IMR-90 (cell line): ENCODE results near the gene CSRNP3. TPM values are rescaled to one million over a fixed set of nuclear protein-coding genes. Genes with fewer than 3 reads are reported as not detected.

Source experiments
- ATAC-seq: fragments of 200-7000 bp; cut with Tn5 transposase; 2 replicates; pipeline ENCODE4 v1.9.1; 2020; ENCODE audit warnings: low read depth, mild to moderate bottlenecking, moderate library complexity
- BruUV-seq: library from RNA; stranded (reverse); fragments of 400-500 nt; replicated peaks from 2 replicates; lab custom pipeline; 2021; lab: Mats Ljungman, UMichigan
- CTCF ChIA-PET: fragments of 300-600 bp; formaldehyde crosslinking; extraction: SDS; loops from one replicate; lab custom pipeline; 2021; ENCODE audit warnings: antibody characterized with exemption; lab: Yijun Ruan, JAX
- POLR2A ChIA-PET: fragments of 300-600 bp; sonication (Branson Sonifier 250); formaldehyde crosslinking; loops from one replicate; lab custom pipeline; 2022; ENCODE audit warnings: antibody characterized with exemption; ENCODE audit not compliant: unreplicated experiment; lab: Charles Lee
- DNase-seq: peaks from one replicate; pipeline ENCODE4 v3.0.0; 2013
- H2AFZ ChIP-seq: replicated peaks from 2 replicates; pipeline ENCODE3; 2013; ENCODE audit warnings: low read length, mild to moderate bottlenecking; ENCODE audit not compliant: poor library complexity
- H2AK5ac ChIP-seq: 2 replicates; pipeline ENCODE4 v1.6.1; 2013; ENCODE audit warnings: low read depth, low read length, inconsistent platforms
- H2AK9ac ChIP-seq: replicated peaks from 2 replicates; pipeline ENCODE3; 2013; ENCODE audit warnings: mild to moderate bottlenecking, low read depth, low read length, moderate library complexity; ENCODE audit not compliant: poor library complexity
- H2BK120ac ChIP-seq: 2 replicates; pipeline ENCODE4 v1.6.1; 2013; ENCODE audit warnings: low read depth, low read length, inconsistent platforms
- H2BK15ac ChIP-seq: 3 replicates; pipeline ENCODE4 v1.6.1; 2013; ENCODE audit warnings: low read depth, low read length, inconsistent platforms
- H2BK20ac ChIP-seq: 2 replicates; pipeline ENCODE4 v1.6.1; 2013; ENCODE audit warnings: low read depth, mild to moderate bottlenecking, inconsistent platforms, low read length, moderate library complexity
- H2BK5ac ChIP-seq: 2 replicates; pipeline ENCODE4 v1.6.1; 2013; ENCODE audit warnings: mild to moderate bottlenecking, low read depth, low read length, inconsistent platforms; ENCODE audit not compliant: poor library complexity, severe bottlenecking
- H3K14ac ChIP-seq: replicated peaks from 2 replicates; pipeline ENCODE4 v1.6.1; 2013; ENCODE audit warnings: low read depth, low read length, inconsistent platforms
- H3K18ac ChIP-seq: 2 replicates; pipeline ENCODE4 v1.6.1; 2013; ENCODE audit warnings: low read depth, low read length, control low read depth
- H3K23ac ChIP-seq: 2 replicates; pipeline ENCODE4 v1.6.1; 2013; ENCODE audit warnings: low read depth, low read length, inconsistent platforms
- H3K27ac ChIP-seq: 2 replicates; pipeline ENCODE4 v1.5.1; 2013; ENCODE audit warnings: mild to moderate bottlenecking, control low read depth, low read length; ENCODE audit not compliant: insufficient read depth
- H3K27me3 ChIP-seq: 2 replicates; pipeline ENCODE4 v1.6.1; 2013; ENCODE audit warnings: low read length; ENCODE audit not compliant: control insufficient read depth, insufficient read depth
- H3K36me3 ChIP-seq: 2 replicates; pipeline ENCODE4 v1.6.1; 2013; ENCODE audit warnings: low read length, mixed read lengths; ENCODE audit not compliant: control insufficient read depth, insufficient read depth
- H3K4ac ChIP-seq: 2 replicates; pipeline ENCODE4 v1.6.1; 2013; ENCODE audit warnings: low read depth, low read length, inconsistent platforms
- H3K4me1 ChIP-seq: 2 replicates; pipeline ENCODE4 v1.6.1; 2013; ENCODE audit warnings: low read length, mixed read lengths; ENCODE audit not compliant: control insufficient read depth, insufficient read depth
- H3K4me2 ChIP-seq: 2 replicates; pipeline ENCODE4 v1.6.1; 2013; ENCODE audit warnings: low read depth, mild to moderate bottlenecking, control low read depth, low read length, moderate library complexity
- H3K4me3 ChIP-seq: 2 replicates; pipeline ENCODE4 v1.5.1; 2013; ENCODE audit warnings: low read depth, mild to moderate bottlenecking, control low read depth, low read length, moderate library complexity; ENCODE audit not compliant: insufficient read depth
- H3K56ac ChIP-seq: 2 replicates; pipeline ENCODE4 v1.6.1; 2013; ENCODE audit warnings: low read length, inconsistent platforms; ENCODE audit not compliant: insufficient read depth; ENCODE audit errors: extremely low read depth
- H3K79me1 ChIP-seq, 2 experiments: 2 replicates each; pipeline ENCODE4 v1.6.1; 2013; ENCODE audit warnings: low read length in 2 of 2, inconsistent platforms in 1 of 2, low read depth in 1 of 2
- H3K9ac ChIP-seq: 2 replicates; pipeline ENCODE4 v1.6.1; 2013; ENCODE audit warnings: low read depth, low read length, control low read depth
- H3K9me1 ChIP-seq: 2 replicates; pipeline ENCODE4 v1.6.1; 2013; ENCODE audit warnings: low read length, inconsistent platforms; ENCODE audit not compliant: insufficient read depth
- H3K9me3 ChIP-seq: 2 replicates; pipeline ENCODE4 v1.6.1; 2013; ENCODE audit warnings: low read length; ENCODE audit not compliant: control insufficient read depth, insufficient read depth
- H4K20me1 ChIP-seq: 2 replicates; pipeline ENCODE4 v1.6.1; 2013; ENCODE audit warnings: low read length, inconsistent platforms; ENCODE audit not compliant: insufficient read depth
- H4K5ac ChIP-seq: 2 replicates; pipeline ENCODE4 v1.6.1; 2013; ENCODE audit warnings: mild to moderate bottlenecking, low read depth, low read length, control low read depth
- H4K8ac ChIP-seq, 2 experiments: 2 replicates each; pipeline ENCODE4 v1.6.1; 2013; ENCODE audit warnings: low read depth in 2 of 2, low read length in 2 of 2, control low read depth in 1 of 2, inconsistent platforms in 1 of 2
- H4K91ac ChIP-seq: 2 replicates; pipeline ENCODE4 v1.6.1; 2013; ENCODE audit warnings: low read depth, low read length, inconsistent platforms; ENCODE audit not compliant: insufficient read depth
- CEBPB ChIP-seq: IDR thresholded peaks from 2 replicates; pipeline ENCODE4 v1.6.1; 2012; ENCODE audit warnings: low read depth, low read length, improper control_type of control experiment
- CTCF ChIP-seq: conservative IDR thresholded peaks from 2 replicates; pipeline ENCODE4 v1.5.1; 2012; ENCODE audit warnings: mild to moderate bottlenecking, low read depth, low read length, improper control_type of control experiment
- FOS ChIP-seq: fragments of 150-350 bp; IDR thresholded peaks from 2 replicates; pipeline ENCODE4 v1.6.1; 2016; ENCODE audit warnings: low read depth, low read length
- MAZ ChIP-seq: IDR thresholded peaks from 2 replicates; pipeline ENCODE4 v1.6.1; 2012; ENCODE audit warnings: low read depth, mild to moderate bottlenecking, low read length, improper control_type of control experiment, moderate library complexity, borderline replicate concordance
- NFE2L2 ChIP-seq: fragments of 150-350 bp; IDR thresholded peaks from 2 replicates; pipeline ENCODE4 v1.6.1; 2016; ENCODE audit warnings: low read depth, mild to moderate bottlenecking, low read length
- RFX5 ChIP-seq: IDR thresholded peaks from 2 replicates; pipeline ENCODE4 v1.8.0; 2012; ENCODE audit warnings: low read depth, mild to moderate bottlenecking, low read length, moderate library complexity
- WGBS, 2 experiments: methylation state at CpG; one replicate each; pipeline versions ENCODE4 v1.1.5 to v1.1.7; 2013; ENCODE audit warnings: missing lambda C conversion rate in 2 of 2; ENCODE audit not compliant: insufficient read length in 1 of 2; ENCODE audit errors: extremely low coverage in 2 of 2; 5-methylcytosine and 5-hydroxymethylcytosine counted together
- dilution Hi-C: fragments of 300-500 bp; cut with HindIII; formaldehyde crosslinking; loops from one replicate; pipeline ENCODE4 v1.14.3; 2018; ENCODE audit warnings: low sequenced_read_pairs; ENCODE audit not compliant: unreplicated experiment
- in situ Hi-C: fragments of 300-500 bp; cut with MboI; formaldehyde crosslinking; loops from 3 replicates; pipeline ENCODE4 v1.14.3; 2019; ENCODE audit warnings: low sequenced_read_pairs, inconsistent platforms, mixed read lengths
- intact Hi-C: fragments of 100-400 bp; cut with micrococcal nuclease; formaldehyde crosslinking; loops from 2 replicates; pipeline ENCODE4 v1.10.0; 2022
- polyA plus RNA-seq, 3 experiments: library from polyadenylated mRNA; depleted of rRNA; stranded (reverse); fragments of >200 nt; gene quantifications; 2 replicates each; pipeline ENCODE4 v1.2.3, GENCODE V29; 2012; ENCODE audit warnings: low replicate concordance in 1 of 3
- total RNA-seq: library from RNA; depleted of rRNA; stranded (reverse); fragments of >200 nt; gene quantifications from 2 replicates; pipeline ENCODE4 v1.2.3, GENCODE V29; 2012

The CSRNP3 gene
- total and polyA plus RNA-seq, 2 of the 4 experiments (the other 2 are of a cell fraction): 0.21 to 0.72 TPM

GRCh38 chr2:165693838-165694237 lies 224.3 kb downstream of the CSRNP3 start:
- intact Hi-C loops: no loop called here

More at GRCh38 chr2:165693838-165694237, 224.3 kb downstream of the CSRNP3 start:
- WGBS, 2 experiments: no CpG with 5 or more reads among the region's 1 CpG
- Histone ChIP-seq H3K9ac (no peak overlapping the region), H3K9me1 (no peaks in the 10 kb centered on the region), H3K23ac (no peak overlapping the region), H3K79me1 (no peaks in the 10 kb centered on the region), H2AFZ (no peak overlapping the region), H3K27ac (no peak overlapping the region), H2AK5ac (no peak overlapping the region), H4K8ac (no peak overlapping the region), H2BK15ac (no peak overlapping the region), H2AK9ac (no peak overlapping the region), H3K14ac (no peak overlapping the region), H4K5ac (no peak overlapping the region), H3K18ac (no peak overlapping the region), H3K56ac (no peak overlapping the region), H3K4me2 (no peak overlapping the region), H3K4me1 (no peaks in the 10 kb centered on the region), H3K9me3 (no peaks in the 10 kb centered on the region), H4K20me1 (no peaks in the 10 kb centered on the region), H3K27me3 (no peaks in the 10 kb centered on the region; the same call in 1 of the 2 replicates), H3K4ac (no peak overlapping the region), H2BK120ac (no peak overlapping the region), H4K91ac (no peak overlapping the region), H3K36me3 (no peaks in the 10 kb centered on the region), H2BK20ac (no peak overlapping the region), H2BK5ac (no peak overlapping the region), H3K4me3 (no peak overlapping the region)
- BruUV-seq: no TSS peak
- in situ Hi-C loops (no loop called here), dilution Hi-C loops (no loop called here)
- DNase-seq (no peak), ATAC-seq (no peak)
- ChIA-PET CTCF (interaction anchor here (1.3 kb wide), 1 partner anchor 181 kb away, joined by 4 read pairs; no protein-coding TSS in a partner anchor), POLR2A (no interaction called here)
- TF ChIP-seq CEBPB: no peak
- TF ChIP-seq NFE2L2: no peak
- no peak for TF ChIP-seq MAZ
- no peak for TF ChIP-seq RFX5
- no peak for TF ChIP-seq CTCF
- no peak for TF ChIP-seq FOS
